ENCODE measurements around the gene MICU1.

DNA sequence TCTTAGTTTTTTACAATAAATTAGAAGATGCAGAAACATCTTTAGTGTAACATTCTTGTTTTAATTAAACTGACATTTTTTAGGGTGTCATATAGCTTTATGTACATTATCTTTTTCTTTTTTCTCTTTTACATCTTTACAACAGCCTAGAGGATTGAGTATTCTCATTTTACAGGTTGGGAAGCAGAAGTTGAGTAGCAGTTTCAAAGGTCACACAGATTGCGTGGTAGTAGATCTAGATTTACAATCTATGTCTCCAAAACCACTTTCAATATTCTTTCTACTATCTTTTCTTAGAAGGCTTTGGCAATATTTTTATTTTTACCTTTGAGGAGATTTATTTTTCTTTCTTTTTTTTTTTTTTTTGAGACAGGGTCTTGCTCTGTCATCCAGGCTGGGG lies 47.4 kb upstream of the MICU1 start:
- TF ChIP-seq, protein P1, sequence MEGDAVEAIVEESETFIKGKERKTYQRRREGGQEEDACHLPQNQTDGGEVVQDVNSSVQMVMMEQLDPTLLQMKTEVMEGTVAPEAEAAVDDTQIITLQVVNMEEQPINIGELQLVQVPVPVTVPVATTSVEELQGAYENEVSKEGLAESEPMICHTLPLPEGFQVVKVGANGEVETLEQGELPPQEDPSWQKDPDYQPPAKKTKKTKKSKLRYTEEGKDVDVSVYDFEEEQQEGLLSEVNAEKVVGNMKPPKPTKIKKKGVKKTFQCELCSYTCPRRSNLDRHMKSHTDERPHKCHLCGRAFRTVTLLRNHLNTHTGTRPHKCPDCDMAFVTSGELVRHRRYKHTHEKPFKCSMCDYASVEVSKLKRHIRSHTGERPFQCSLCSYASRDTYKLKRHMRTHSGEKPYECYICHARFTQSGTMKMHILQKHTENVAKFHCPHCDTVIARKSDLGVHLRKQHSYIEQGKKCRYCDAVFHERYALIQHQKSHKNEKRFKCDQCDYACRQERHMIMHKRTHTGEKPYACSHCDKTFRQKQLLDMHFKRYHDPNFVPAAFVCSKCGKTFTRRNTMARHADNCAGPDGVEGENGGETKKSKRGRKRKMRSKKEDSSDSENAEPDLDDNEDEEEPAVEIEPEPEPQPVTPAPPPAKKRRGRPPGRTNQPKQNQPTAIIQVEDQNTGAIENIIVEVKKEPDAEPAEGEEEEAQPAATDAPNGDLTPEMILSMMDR (optimal IDR thresholded peaks at IDR 0.05 in 1 of 3, IDR thresholded peaks at IDR 0.05 in 1 of 3, conservative IDR thresholded peaks at IDR 0.05 in 1 of 3; ENCODE audit: extremely low read depth in 1 of 3, insufficient read depth in 2 of 3, low read length in 3 of 3): no peak
- TF ChIP-seq EZH2 (IDR thresholded peaks at IDR 0.05; ENCODE audit: low read length): no peak

Data from keratinocyte (primary cell).